Liver (tissue), 9 donors: Measurements from ENCODE around the gene PRKAR1B. TPM values are rescaled to one million over a fixed set of nuclear protein-coding genes. Genes with fewer than 3 reads are reported as not detected.

Experiments
- DNase-seq: peaks from one replicate; pipeline ENCODE4 v3.0.0-alpha.2; 2017; ENCODE audit warnings: low spot score
- H3K27ac ChIP-seq, 2 donors: one replicate each; pipeline ENCODE4 v1.7.0; 2013; ENCODE audit warnings: inconsistent platforms in 2 of 2, low read length in 2 of 2, control low read depth in 1 of 2, low read depth in 1 of 2, mild to moderate bottlenecking in 1 of 2
- H3K27me3 ChIP-seq, 4 donors: one replicate each; pipeline versions ENCODE4 v1.6.1 to v1.7.0; 2013; ENCODE audit warnings: low read length in 3 of 4, inconsistent platforms in 1 of 4, mild to moderate bottlenecking in 1 of 4, moderate library complexity in 1 of 4; ENCODE audit not compliant: control insufficient read depth in 4 of 4, insufficient read depth in 4 of 4
- H3K36me3 ChIP-seq, 4 donors: one replicate each; pipeline versions ENCODE4 v1.6.1 to v1.7.0; 2013; ENCODE audit warnings: low read length in 3 of 4, mild to moderate bottlenecking in 3 of 4, low read depth in 1 of 4, moderate library complexity in 1 of 4; ENCODE audit not compliant: control insufficient read depth in 4 of 4, insufficient read depth in 3 of 4
- H3K4me1 ChIP-seq, 4 donors: one replicate each; pipeline versions ENCODE4 v1.6.1 to v1.7.0; 2013; ENCODE audit warnings: low read length in 3 of 4, mild to moderate bottlenecking in 3 of 4, moderate library complexity in 1 of 4; ENCODE audit not compliant: control insufficient read depth in 4 of 4, insufficient read depth in 4 of 4
- H3K4me3 ChIP-seq, 3 donors: one replicate each; pipeline versions ENCODE4 v1.6.1 to v1.7.0; 2013; ENCODE audit warnings: low read length in 3 of 3, control low read depth in 1 of 3, low read depth in 1 of 3, mild to moderate bottlenecking in 1 of 3
- H3K9ac ChIP-seq, 2 donors: one replicate each; pipeline ENCODE4 v1.7.0; 2013; ENCODE audit warnings: low read length in 2 of 2, mild to moderate bottlenecking in 2 of 2, moderate library complexity in 2 of 2, control low read depth in 1 of 2, low read depth in 1 of 2
- H3K9me3 ChIP-seq, 4 donors: one replicate each; pipeline versions ENCODE4 v1.6.1 to v1.7.0; 2013; ENCODE audit warnings: low read length in 3 of 4; ENCODE audit not compliant: control insufficient read depth in 4 of 4
- EGR1 ChIP-seq, 2 donors: IDR thresholded peaks; 2 replicates each; pipeline ENCODE4 v1.6.1; 2016 to 2018; ENCODE audit warnings: antibody characterized with exemption in 2 of 2, low read depth in 2 of 2
- FOXA1 ChIP-seq: IDR thresholded peaks from 2 replicates; pipeline ENCODE4 v1.6.1; 2016; ENCODE audit warnings: antibody characterized with exemption
- FOXA2 ChIP-seq: IDR thresholded peaks from 2 replicates; pipeline ENCODE4 v1.6.1; 2016; ENCODE audit warnings: antibody characterized with exemption
- GABPA ChIP-seq, 2 donors: IDR thresholded peaks in 1 of 2; conservative IDR thresholded peaks in 1 of 2; 2 replicates each; pipeline ENCODE4 v1.6.1; 2016; ENCODE audit warnings: antibody characterized with exemption in 2 of 2, mild to moderate bottlenecking in 1 of 2, moderate library complexity in 1 of 2
- HNF4A ChIP-seq, 2 donors: conservative IDR thresholded peaks; 2 replicates each; pipeline ENCODE4 v1.6.1; 2016; ENCODE audit warnings: antibody characterized with exemption in 2 of 2, mild to moderate bottlenecking in 2 of 2
- HNF4G ChIP-seq: IDR thresholded peaks from 2 replicates; pipeline ENCODE4 v1.6.1; 2016; ENCODE audit warnings: antibody characterized with exemption
- JUND ChIP-seq, 2 donors: IDR thresholded peaks; 2 replicates each; pipeline ENCODE4 v1.6.1; 2016; ENCODE audit warnings: antibody characterized with exemption in 2 of 2
- RAD21 ChIP-seq, 2 donors: IDR thresholded peaks; 2 replicates each; pipeline ENCODE4 v1.6.1; 2016; ENCODE audit warnings: antibody characterized with exemption in 2 of 2, mild to moderate bottlenecking in 2 of 2
- RXRA ChIP-seq, 2 donors: IDR thresholded peaks; 2 replicates each; pipeline ENCODE4 v1.6.1; 2017 to 2018; ENCODE audit warnings: antibody characterized with exemption in 2 of 2, mild to moderate bottlenecking in 1 of 2
- SP1 ChIP-seq: IDR thresholded peaks from 2 replicates; pipeline ENCODE4 v1.6.1; 2018; ENCODE audit warnings: antibody characterized with exemption, mild to moderate bottlenecking
- TAF1 ChIP-seq: conservative IDR thresholded peaks from 2 replicates; pipeline ENCODE4 v1.6.1; 2016; ENCODE audit warnings: antibody characterized with exemption, mild to moderate bottlenecking
- YY1 ChIP-seq: IDR thresholded peaks from 2 replicates; pipeline ENCODE4 v1.6.1; 2016; ENCODE audit warnings: antibody characterized with exemption, mild to moderate bottlenecking
- WGBS: extraction: QIAGEN DNeasy Blood & Tissue Kit; methylation state at CpG from one replicate; pipeline ENCODE4 v1.1.7; 2013; 5-methylcytosine and 5-hydroxymethylcytosine counted together
- polyA plus RNA-seq, 2 donors: library from polyadenylated mRNA; stranded (reverse) in 1 of 2; unstranded in 1 of 2; fragments of 200-250 nt in 1 of 2; fragments of >200 nt in 1 of 2; fragmentation: Nextera tagmentation in 1 of 2; extraction: Ambion mirVana in 1 of 2; gene quantifications; one replicate each; pipeline versions ENCODE4 v1.2.1 to v1.2.3, GENCODE V29; 2013 to 2015
- total RNA-seq, 2 donors: library from RNA; depleted of rRNA; stranded (reverse); fragments of >200 nt; gene quantifications; one replicate each; pipeline ENCODE4 v1.2.3, GENCODE V29; 2014
- TF ChIP-seq, protein P1 (sequence below): IDR thresholded peaks from 2 replicates; pipeline ENCODE4 v1.6.1; 2016; ENCODE audit warnings: antibody characterized with exemption, mild to moderate bottlenecking
- TF ChIP-seq, protein P2 (sequence below): IDR thresholded peaks from 2 replicates; pipeline ENCODE4 v1.6.1; 2016; ENCODE audit warnings: antibody characterized with exemption
- TF ChIP-seq, protein P3 (sequence below): IDR thresholded peaks from 2 replicates; pipeline ENCODE4 v1.6.1; 2016; ENCODE audit warnings: antibody characterized with exemption
- TF ChIP-seq, protein P4 (sequence below): fragments of 150-350 bp; IDR thresholded peaks from 2 replicates; pipeline ENCODE4 v1.5.1; 2017; ENCODE audit warnings: improper control_type of control experiment, low read depth, low read length; ENCODE audit not compliant: missing input control
- donor health status: healthy.
- donor health status: healthy.
- donor health status: healthy.
- donor health status: healthy.
- donor health status: healthy.

The PRKAR1B gene
- total and polyA plus RNA-seq, 4 donors, result 11.1 to 14.4 (median 12.4) TPM

DNA sequence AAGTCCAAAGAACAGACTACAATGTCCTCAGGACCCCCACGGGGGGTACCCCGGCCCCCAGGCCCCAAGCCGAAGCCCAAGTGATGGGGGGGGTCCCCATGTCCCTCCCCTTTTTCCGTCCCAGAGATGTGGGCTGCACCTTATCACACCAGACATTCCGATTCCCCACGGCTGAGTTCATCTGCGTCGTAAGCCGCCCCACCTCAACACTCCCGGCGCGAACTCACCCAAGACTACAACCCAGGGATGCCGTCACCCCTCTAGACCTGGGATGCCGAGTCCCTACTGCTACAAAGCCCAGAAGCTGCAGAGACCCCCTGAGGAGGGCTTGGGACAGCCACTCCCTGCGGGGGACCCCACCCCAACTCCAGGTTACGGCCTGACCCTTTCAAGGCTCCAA lies 221.9 kb downstream of the PRKAR1B start:
- WGBS, result 86% methylated on average over 16 of the region's 16 CpGs
- DNase-seq, result no peak
- peaks cover 0 to 4% (median 0%) of the 10 kb centered on the region in 4 donors for H3K36me3 ChIP-seq
- peaks cover 3 to 31% (median 14%) of the 10 kb centered on the region in 4 donors for H3K4me1 ChIP-seq
- H3K9ac ChIP-seq, result no peak overlapping the region
- H3K27me3 ChIP-seq, result no peaks in the 10 kb centered on the region
- no peak overlapping the region for H3K4me3 ChIP-seq
- H3K9me3 ChIP-seq, result no peaks in the 10 kb centered on the region
- no peak for TF ChIP-seq JUND (IDR thresholded peaks at IDR 0.05)
- H3K27ac ChIP-seq, result peak overlapping the region; percentile 89 to 92

DNA sequence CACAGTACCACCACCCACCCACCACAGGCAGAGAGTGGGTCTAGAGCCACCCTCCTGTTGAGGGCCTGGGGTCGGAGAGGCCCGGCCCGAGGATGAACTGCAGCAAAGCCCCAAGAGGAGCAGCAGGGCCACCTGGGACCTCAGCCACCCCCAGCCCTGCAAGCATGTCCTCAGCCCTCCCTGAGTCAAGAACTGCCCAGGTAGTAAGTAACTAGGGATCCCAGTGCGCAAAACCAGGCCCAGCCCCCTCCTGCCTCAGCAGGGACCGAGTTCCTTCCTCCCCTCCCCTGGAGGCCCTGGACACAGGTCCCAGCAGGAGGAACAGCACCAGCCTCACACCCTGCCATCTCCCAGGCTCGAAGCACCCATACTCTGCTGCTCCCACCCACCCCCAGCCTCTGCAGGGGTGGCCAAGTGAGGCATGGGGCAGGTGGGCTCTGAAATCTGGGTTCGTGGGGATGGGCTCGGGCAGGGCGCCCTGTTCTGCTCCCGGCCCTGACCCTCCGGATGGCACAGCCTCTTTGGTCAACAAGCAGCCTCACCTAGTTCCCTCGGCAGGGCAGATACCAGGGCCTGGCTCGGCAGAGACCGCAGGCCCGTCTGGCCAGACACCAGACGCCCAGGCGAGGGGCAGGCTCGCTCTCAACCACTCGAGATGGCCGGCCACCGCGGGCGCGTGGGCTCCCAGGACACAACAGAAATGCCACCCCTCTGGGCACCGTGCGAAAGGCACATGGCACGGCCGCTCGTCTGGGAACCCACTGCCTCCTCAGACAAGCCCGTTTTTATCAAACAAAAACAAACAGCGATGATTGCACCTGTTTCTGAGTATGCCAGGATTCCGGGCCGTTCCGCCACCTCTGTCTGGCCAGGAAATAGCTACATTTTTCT lies 222.6 kb downstream of the PRKAR1B start:
- no peak for DNase-seq
- H3K9me3 ChIP-seq, result no peaks in the 10 kb centered on the region
- 72% methylated on average over 34 of the region's 34 CpGs for WGBS
- peak overlapping the region in 1 of 2 donors; percentile 50 for H3K9ac ChIP-seq
- H3K4me3 ChIP-seq, result no peak overlapping the region
- peaks cover 3 to 31% (median 14%) of the 10 kb centered on the region in 4 donors for H3K4me1 ChIP-seq
- peak overlapping the region; percentile 89 to 92 for H3K27ac ChIP-seq
- no peaks in the 10 kb centered on the region for H3K27me3 ChIP-seq
- TF ChIP-seq, protein P1, sequence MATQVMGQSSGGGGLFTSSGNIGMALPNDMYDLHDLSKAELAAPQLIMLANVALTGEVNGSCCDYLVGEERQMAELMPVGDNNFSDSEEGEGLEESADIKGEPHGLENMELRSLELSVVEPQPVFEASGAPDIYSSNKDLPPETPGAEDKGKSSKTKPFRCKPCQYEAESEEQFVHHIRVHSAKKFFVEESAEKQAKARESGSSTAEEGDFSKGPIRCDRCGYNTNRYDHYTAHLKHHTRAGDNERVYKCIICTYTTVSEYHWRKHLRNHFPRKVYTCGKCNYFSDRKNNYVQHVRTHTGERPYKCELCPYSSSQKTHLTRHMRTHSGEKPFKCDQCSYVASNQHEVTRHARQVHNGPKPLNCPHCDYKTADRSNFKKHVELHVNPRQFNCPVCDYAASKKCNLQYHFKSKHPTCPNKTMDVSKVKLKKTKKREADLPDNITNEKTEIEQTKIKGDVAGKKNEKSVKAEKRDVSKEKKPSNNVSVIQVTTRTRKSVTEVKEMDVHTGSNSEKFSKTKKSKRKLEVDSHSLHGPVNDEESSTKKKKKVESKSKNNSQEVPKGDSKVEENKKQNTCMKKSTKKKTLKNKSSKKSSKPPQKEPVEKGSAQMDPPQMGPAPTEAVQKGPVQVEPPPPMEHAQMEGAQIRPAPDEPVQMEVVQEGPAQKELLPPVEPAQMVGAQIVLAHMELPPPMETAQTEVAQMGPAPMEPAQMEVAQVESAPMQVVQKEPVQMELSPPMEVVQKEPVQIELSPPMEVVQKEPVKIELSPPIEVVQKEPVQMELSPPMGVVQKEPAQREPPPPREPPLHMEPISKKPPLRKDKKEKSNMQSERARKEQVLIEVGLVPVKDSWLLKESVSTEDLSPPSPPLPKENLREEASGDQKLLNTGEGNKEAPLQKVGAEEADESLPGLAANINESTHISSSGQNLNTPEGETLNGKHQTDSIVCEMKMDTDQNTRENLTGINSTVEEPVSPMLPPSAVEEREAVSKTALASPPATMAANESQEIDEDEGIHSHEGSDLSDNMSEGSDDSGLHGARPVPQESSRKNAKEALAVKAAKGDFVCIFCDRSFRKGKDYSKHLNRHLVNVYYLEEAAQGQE, result no peak
- TF ChIP-seq HNF4G (no peak), GABPA (IDR thresholded peaks at IDR 0.05 in 1 of 2, conservative IDR thresholded peaks at IDR 0.05 in 1 of 2) (no peak), HNF4A (conservative IDR thresholded peaks at IDR 0.05) (no peak), YY1 (no peak), RAD21 (IDR thresholded peaks at IDR 0.05) (no peak), RXRA (IDR thresholded peaks at IDR 0.05) (no peak), FOXA2 (no peak), EGR1 (IDR thresholded peaks at IDR 0.05; ENCODE audit: low read depth in 2 of 2) (no peak), SP1 (no peak), TAF1 (no peak), JUND (IDR thresholded peaks at IDR 0.05) (no peak), FOXA1 (no peak)
- TF ChIP-seq, protein P2, sequence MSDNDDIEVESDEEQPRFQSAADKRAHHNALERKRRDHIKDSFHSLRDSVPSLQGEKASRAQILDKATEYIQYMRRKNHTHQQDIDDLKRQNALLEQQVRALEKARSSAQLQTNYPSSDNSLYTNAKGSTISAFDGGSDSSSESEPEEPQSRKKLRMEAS, result no peak
- TF ChIP-seq, protein P3, sequence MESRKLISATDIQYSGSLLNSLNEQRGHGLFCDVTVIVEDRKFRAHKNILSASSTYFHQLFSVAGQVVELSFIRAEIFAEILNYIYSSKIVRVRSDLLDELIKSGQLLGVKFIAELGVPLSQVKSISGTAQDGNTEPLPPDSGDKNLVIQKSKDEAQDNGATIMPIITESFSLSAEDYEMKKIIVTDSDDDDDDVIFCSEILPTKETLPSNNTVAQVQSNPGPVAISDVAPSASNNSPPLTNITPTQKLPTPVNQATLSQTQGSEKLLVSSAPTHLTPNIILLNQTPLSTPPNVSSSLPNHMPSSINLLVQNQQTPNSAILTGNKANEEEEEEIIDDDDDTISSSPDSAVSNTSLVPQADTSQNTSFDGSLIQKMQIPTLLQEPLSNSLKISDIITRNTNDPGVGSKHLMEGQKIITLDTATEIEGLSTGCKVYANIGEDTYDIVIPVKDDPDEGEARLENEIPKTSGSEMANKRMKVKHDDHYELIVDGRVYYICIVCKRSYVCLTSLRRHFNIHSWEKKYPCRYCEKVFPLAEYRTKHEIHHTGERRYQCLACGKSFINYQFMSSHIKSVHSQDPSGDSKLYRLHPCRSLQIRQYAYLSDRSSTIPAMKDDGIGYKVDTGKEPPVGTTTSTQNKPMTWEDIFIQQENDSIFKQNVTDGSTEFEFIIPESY, result no peak
- TF ChIP-seq, protein P4, sequence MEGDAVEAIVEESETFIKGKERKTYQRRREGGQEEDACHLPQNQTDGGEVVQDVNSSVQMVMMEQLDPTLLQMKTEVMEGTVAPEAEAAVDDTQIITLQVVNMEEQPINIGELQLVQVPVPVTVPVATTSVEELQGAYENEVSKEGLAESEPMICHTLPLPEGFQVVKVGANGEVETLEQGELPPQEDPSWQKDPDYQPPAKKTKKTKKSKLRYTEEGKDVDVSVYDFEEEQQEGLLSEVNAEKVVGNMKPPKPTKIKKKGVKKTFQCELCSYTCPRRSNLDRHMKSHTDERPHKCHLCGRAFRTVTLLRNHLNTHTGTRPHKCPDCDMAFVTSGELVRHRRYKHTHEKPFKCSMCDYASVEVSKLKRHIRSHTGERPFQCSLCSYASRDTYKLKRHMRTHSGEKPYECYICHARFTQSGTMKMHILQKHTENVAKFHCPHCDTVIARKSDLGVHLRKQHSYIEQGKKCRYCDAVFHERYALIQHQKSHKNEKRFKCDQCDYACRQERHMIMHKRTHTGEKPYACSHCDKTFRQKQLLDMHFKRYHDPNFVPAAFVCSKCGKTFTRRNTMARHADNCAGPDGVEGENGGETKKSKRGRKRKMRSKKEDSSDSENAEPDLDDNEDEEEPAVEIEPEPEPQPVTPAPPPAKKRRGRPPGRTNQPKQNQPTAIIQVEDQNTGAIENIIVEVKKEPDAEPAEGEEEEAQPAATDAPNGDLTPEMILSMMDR, result no peak
- H3K36me3 ChIP-seq, result peaks cover 0 to 4% (median 0%) of the 10 kb centered on the region in 4 donors
